HEK293 (cell line): Measurements from ENCODE around the gene CAMK2G.

Source experiments
- GFI1B ChIP-seq: fragments of 450-650 bp; formaldehyde crosslinking; IDR thresholded peaks from 2 replicates; pipeline ENCODE4 v1.5.1; 2016; ENCODE audit warnings: missing biosample characterization, missing genetic modification characterization
- KLF1 ChIP-seq: fragments of 450-650 bp; formaldehyde crosslinking; IDR thresholded peaks from 2 replicates; pipeline ENCODE4 v1.5.1; 2016; ENCODE audit warnings: missing biosample characterization, missing genetic modification characterization
- KLF10 ChIP-seq: fragments of 450-650 bp; IDR thresholded peaks from 2 replicates; pipeline ENCODE4 v1.5.1; 2018; ENCODE audit warnings: missing biosample characterization, mild to moderate bottlenecking, missing genetic modification characterization
- KLF8 ChIP-seq: fragments of 450-650 bp; formaldehyde crosslinking; IDR thresholded peaks from 2 replicates; pipeline ENCODE4 v1.5.1; 2016; ENCODE audit warnings: missing biosample characterization, missing genetic modification characterization
- KLF9 ChIP-seq: fragments of 450-650 bp; formaldehyde crosslinking; IDR thresholded peaks from 2 replicates; pipeline ENCODE4 v1.5.1; 2016; ENCODE audit warnings: missing biosample characterization, missing genetic modification characterization, low read depth
- SETDB1 ChIP-seq: IDR thresholded peaks from one replicate; pipeline ENCODE4 v1.6.1; 2017; ENCODE audit warnings: mild to moderate bottlenecking, low read length, moderate library complexity, mixed read lengths; ENCODE audit not compliant: insufficient read length
- ZFP3 ChIP-seq: fragments of 450-650 bp; formaldehyde crosslinking; IDR thresholded peaks from 2 replicates; pipeline ENCODE4 v1.5.1; 2016; ENCODE audit warnings: low read depth, missing biosample characterization, missing genetic modification characterization
- ZNF221 ChIP-seq: fragments of 450-650 bp; formaldehyde crosslinking; IDR thresholded peaks from 2 replicates; pipeline ENCODE4 v1.5.1; 2017; ENCODE audit warnings: missing biosample characterization, missing genetic modification characterization, borderline replicate concordance
- ZNF324 ChIP-seq: fragments of 450-650 bp; formaldehyde crosslinking; IDR thresholded peaks from 2 replicates; pipeline ENCODE4 v1.5.1; 2016; ENCODE audit warnings: missing biosample characterization, missing genetic modification characterization
- ZNF350 ChIP-seq: fragments of 450-650 bp; formaldehyde crosslinking; IDR thresholded peaks from 2 replicates; pipeline ENCODE4 v1.5.0; 2017; ENCODE audit warnings: missing biosample characterization, mild to moderate bottlenecking, missing genetic modification characterization
- ZNF391 ChIP-seq: fragments of 450-650 bp; formaldehyde crosslinking; IDR thresholded peaks from 2 replicates; pipeline ENCODE4 v1.5.1; 2016; ENCODE audit warnings: low read depth, missing biosample characterization, missing genetic modification characterization, borderline replicate concordance
- ZNF449 ChIP-seq: fragments of 450-650 bp; formaldehyde crosslinking; IDR thresholded peaks from 2 replicates; pipeline ENCODE4 v1.5.1; 2017; ENCODE audit warnings: missing biosample characterization, mild to moderate bottlenecking, missing genetic modification characterization, moderate library complexity
- ZNF558 ChIP-seq: fragments of 450-650 bp; formaldehyde crosslinking; IDR thresholded peaks from 2 replicates; pipeline ENCODE4 v1.5.1; 2016; ENCODE audit warnings: missing biosample characterization, missing genetic modification characterization
- ZNF561 ChIP-seq: fragments of 450-650 bp; IDR thresholded peaks from 2 replicates; pipeline ENCODE4 v1.5.1; 2018; ENCODE audit warnings: missing biosample characterization, missing genetic modification characterization, borderline replicate concordance
- TF ChIP-seq, protein P1 (sequence below): fragments of 450-650 bp; formaldehyde crosslinking; IDR thresholded peaks from 2 replicates; pipeline ENCODE4 v1.5.1; 2016; ENCODE audit warnings: missing biosample characterization, missing genetic modification characterization
- TF ChIP-seq, protein P2 (sequence below): fragments of 450-650 bp; formaldehyde crosslinking; IDR thresholded peaks from 2 replicates; pipeline ENCODE4 v1.5.1; 2016; ENCODE audit warnings: missing biosample characterization, missing genetic modification characterization
- TF ChIP-seq, protein P3 (sequence below): fragments of 450-650 bp; formaldehyde crosslinking; IDR thresholded peaks from 2 replicates; pipeline ENCODE4 v1.5.1; 2016; ENCODE audit warnings: missing biosample characterization, missing genetic modification characterization
- TF ChIP-seq, protein P4 (sequence below): fragments of 450-650 bp; formaldehyde crosslinking; IDR thresholded peaks from 2 replicates; pipeline ENCODE4 v1.5.1; 2017; ENCODE audit warnings: missing biosample characterization, missing genetic modification characterization
- TF ChIP-seq, protein P5 (sequence below): fragments of 450-650 bp; formaldehyde crosslinking; optimal IDR thresholded peaks from 2 replicates; pipeline ENCODE3; 2016; ENCODE audit warnings: missing biosample characterization, mild to moderate bottlenecking, missing genetic modification characterization

The CAMK2G gene

GRCh38 chr10:73785211-73785720, 89.1 kb downstream of the CAMK2G start, which contains the start of gene ZSWIM8 (continued):
- TF ChIP-seq, protein P1, sequence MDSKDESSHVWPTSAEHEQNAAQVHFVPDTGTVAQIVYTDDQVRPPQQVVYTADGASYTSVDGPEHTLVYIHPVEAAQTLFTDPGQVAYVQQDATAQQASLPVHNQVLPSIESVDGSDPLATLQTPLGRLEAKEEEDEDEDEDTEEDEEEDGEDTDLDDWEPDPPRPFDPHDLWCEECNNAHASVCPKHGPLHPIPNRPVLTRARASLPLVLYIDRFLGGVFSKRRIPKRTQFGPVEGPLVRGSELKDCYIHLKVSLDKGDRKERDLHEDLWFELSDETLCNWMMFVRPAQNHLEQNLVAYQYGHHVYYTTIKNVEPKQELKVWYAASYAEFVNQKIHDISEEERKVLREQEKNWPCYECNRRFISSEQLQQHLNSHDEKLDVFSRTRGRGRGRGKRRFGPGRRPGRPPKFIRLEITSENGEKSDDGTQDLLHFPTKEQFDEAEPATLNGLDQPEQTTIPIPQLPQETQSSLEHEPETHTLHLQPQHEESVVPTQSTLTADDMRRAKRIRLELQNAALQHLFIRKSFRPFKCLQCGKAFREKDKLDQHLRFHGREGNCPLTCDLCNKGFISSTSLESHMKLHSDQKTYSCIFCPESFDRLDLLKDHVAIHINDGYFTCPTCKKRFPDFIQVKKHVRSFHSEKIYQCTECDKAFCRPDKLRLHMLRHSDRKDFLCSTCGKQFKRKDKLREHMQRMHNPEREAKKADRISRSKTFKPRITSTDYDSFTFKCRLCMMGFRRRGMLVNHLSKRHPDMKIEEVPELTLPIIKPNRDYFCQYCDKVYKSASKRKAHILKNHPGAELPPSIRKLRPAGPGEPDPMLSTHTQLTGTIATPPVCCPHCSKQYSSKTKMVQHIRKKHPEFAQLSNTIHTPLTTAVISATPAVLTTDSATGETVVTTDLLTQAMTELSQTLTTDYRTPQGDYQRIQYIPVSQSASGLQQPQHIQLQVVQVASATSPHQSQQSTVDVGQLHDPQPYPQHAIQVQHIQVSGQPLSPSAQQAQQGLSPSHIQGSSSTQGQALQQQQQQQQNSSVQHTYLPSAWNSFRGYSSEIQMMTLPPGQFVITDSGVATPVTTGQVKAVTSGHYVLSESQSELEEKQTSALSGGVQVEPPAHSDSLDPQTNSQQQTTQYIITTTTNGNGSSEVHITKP (tag by site-specific recombination): peak; percentile 64
- no peak for TF ChIP-seq ZFP3 (tag by site-specific recombination)
- peak; percentile 78 for TF ChIP-seq ZNF324 (tag by site-specific recombination)
- no peak for TF ChIP-seq ZNF350 (tag by site-specific recombination)
- TF ChIP-seq ZNF221 (tag by site-specific recombination): no peak
- TF ChIP-seq ZNF391 (tag by site-specific recombination): peak; percentile 61; the same call in 1 of the 2 replicates
- no peak for TF ChIP-seq SETDB1
- TF ChIP-seq ZNF561 (tag by site-specific recombination): peak; percentile 85
- TF ChIP-seq, protein P2, sequence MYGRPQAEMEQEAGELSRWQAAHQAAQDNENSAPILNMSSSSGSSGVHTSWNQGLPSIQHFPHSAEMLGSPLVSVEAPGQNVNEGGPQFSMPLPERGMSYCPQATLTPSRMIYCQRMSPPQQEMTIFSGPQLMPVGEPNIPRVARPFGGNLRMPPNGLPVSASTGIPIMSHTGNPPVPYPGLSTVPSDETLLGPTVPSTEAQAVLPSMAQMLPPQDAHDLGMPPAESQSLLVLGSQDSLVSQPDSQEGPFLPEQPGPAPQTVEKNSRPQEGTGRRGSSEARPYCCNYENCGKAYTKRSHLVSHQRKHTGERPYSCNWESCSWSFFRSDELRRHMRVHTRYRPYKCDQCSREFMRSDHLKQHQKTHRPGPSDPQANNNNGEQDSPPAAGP (tag by site-specific recombination): peak; percentile 81; the same call in 1 of the 2 replicates
- TF ChIP-seq KLF1 (tag by site-specific recombination): peak; percentile 36; the same call in 1 of the 2 replicates
- TF ChIP-seq KLF10 (tag by site-specific recombination): peak; percentile 90
- peak; percentile 74; the same call in 1 of the 2 replicates for TF ChIP-seq KLF9
- TF ChIP-seq, protein P3, sequence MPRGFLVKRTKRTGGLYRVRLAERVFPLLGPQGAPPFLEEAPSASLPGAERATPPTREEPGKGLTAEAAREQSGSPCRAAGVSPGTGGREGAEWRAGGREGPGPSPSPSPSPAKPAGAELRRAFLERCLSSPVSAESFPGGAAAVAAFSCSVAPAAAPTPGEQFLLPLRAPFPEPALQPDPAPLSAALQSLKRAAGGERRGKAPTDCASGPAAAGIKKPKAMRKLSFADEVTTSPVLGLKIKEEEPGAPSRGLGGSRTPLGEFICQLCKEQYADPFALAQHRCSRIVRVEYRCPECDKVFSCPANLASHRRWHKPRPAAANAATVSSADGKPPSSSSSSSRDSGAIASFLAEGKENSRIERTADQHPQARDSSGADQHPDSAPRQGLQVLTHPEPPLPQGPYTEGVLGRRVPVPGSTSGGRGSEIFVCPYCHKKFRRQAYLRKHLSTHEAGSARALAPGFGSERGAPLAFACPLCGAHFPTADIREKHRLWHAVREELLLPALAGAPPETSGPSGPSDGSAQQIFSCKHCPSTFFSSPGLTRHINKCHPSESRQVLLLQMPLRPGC (tag by site-specific recombination): 0 out of 2 replicates have a peak, but pooled peaks have one; percentile 18
- TF ChIP-seq, protein P4, sequence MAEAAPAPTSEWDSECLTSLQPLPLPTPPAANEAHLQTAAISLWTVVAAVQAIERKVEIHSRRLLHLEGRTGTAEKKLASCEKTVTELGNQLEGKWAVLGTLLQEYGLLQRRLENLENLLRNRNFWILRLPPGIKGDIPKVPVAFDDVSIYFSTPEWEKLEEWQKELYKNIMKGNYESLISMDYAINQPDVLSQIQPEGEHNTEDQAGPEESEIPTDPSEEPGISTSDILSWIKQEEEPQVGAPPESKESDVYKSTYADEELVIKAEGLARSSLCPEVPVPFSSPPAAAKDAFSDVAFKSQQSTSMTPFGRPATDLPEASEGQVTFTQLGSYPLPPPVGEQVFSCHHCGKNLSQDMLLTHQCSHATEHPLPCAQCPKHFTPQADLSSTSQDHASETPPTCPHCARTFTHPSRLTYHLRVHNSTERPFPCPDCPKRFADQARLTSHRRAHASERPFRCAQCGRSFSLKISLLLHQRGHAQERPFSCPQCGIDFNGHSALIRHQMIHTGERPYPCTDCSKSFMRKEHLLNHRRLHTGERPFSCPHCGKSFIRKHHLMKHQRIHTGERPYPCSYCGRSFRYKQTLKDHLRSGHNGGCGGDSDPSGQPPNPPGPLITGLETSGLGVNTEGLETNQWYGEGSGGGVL (tag by site-specific recombination): no peak
- TF ChIP-seq ZNF449 (tag by site-specific recombination): peak; percentile 54; the same call in 1 of the 2 replicates
- TF ChIP-seq, protein P5, sequence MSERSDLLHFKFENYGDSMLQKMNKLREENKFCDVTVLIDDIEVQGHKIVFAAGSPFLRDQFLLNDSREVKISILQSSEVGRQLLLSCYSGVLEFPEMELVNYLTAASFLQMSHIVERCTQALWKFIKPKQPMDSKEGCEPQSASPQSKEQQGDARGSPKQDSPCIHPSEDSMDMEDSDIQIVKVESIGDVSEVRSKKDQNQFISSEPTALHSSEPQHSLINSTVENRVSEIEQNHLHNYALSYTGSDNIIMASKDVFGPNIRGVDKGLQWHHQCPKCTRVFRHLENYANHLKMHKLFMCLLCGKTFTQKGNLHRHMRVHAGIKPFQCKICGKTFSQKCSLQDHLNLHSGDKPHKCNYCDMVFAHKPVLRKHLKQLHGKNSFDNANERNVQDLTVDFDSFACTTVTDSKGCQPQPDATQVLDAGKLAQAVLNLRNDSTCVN (tag by site-specific recombination): peak; percentile 48
- peak; percentile 80 for TF ChIP-seq KLF8 (tag by site-specific recombination)
- no peak for TF ChIP-seq GFI1B (tag by site-specific recombination)
- TF ChIP-seq ZNF558 (tag by site-specific recombination): peak; percentile 45; the same call in 1 of the 2 replicates
